ENCODE results near the gene RIPPLY3. TPM values are rescaled to one million over a fixed set of nuclear protein-coding genes. Genes with fewer than 3 reads are reported as not detected.

RIPPLY3 gene
- total RNA-seq, 3 donors from 2014 or later (not counting 1 experiment from before 2014, with no cell fraction given), result not detected

DNA sequence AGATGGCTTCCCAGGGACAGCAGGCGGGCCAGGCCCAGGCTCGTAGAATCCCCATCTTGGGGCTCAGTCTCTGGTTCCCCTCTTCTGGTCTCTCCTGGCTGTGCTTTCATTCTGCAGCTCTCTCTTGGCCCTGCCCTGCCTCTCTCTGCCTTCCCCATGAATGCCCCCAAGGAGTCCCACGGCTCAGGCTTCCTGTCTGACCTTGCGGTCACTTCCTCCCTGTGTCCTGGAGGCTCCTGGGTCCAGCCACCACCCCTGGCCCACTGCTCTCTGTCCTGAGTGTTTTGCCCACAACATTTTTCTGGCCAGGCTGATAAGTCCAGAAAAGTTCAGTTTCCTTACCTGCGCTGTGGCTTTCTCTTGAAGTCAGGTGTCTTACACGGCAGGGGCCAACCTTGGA, 37.3 kb downstream of the RIPPLY3 start:
- no peaks in the 10 kb centered on the region for H3K27me3 ChIP-seq (ENCODE audit: control insufficient read depth, insufficient read depth, low read length)
- peaks cover 12 to 14% of the 10 kb centered on the region in 2 donors for H3K4me1 Mint-ChIP-seq
- WGBS (ENCODE audit: insufficient coverage), result 81% methylated on average over 6 of the region's 6 CpGs
- no peak overlapping the region for H3K4me3 Mint-ChIP-seq
- no peak overlapping the region for H3K27ac Mint-ChIP-seq
- ATAC-seq (no peak), DNase-seq (no peak)
- H3K4me3 ChIP-seq (ENCODE audit: low read length), result no peak overlapping the region
- no peaks in the 10 kb centered on the region for H3K36me3 Mint-ChIP-seq
- intact Hi-C loops (cut with micrococcal nuclease), result no loop called here
- no peaks in the 10 kb centered on the region for H3K9me3 Mint-ChIP-seq
- H3K27ac ChIP-seq (ENCODE audit: low read length), result no peak overlapping the region
- H3K27me3 Mint-ChIP-seq (ENCODE audit: low read depth in 2 of 2), result peaks cover 6 to 7% of the 10 kb centered on the region in 2 donors
- no peaks in the 10 kb centered on the region for H3K9me3 ChIP-seq (ENCODE audit: control insufficient read depth, insufficient read depth, low read length)
- H3K4me1 ChIP-seq (ENCODE audit: control insufficient read depth, insufficient read depth, low read length), result peaks cover 10% of the 10 kb centered on the region
- TF ChIP-seq, protein P1, sequence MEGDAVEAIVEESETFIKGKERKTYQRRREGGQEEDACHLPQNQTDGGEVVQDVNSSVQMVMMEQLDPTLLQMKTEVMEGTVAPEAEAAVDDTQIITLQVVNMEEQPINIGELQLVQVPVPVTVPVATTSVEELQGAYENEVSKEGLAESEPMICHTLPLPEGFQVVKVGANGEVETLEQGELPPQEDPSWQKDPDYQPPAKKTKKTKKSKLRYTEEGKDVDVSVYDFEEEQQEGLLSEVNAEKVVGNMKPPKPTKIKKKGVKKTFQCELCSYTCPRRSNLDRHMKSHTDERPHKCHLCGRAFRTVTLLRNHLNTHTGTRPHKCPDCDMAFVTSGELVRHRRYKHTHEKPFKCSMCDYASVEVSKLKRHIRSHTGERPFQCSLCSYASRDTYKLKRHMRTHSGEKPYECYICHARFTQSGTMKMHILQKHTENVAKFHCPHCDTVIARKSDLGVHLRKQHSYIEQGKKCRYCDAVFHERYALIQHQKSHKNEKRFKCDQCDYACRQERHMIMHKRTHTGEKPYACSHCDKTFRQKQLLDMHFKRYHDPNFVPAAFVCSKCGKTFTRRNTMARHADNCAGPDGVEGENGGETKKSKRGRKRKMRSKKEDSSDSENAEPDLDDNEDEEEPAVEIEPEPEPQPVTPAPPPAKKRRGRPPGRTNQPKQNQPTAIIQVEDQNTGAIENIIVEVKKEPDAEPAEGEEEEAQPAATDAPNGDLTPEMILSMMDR (IDR thresholded peaks at IDR 0.05), result no peak
- no peaks in the 10 kb centered on the region for H3K36me3 ChIP-seq (ENCODE audit: control insufficient read depth, insufficient read depth, low read length)

DNA sequence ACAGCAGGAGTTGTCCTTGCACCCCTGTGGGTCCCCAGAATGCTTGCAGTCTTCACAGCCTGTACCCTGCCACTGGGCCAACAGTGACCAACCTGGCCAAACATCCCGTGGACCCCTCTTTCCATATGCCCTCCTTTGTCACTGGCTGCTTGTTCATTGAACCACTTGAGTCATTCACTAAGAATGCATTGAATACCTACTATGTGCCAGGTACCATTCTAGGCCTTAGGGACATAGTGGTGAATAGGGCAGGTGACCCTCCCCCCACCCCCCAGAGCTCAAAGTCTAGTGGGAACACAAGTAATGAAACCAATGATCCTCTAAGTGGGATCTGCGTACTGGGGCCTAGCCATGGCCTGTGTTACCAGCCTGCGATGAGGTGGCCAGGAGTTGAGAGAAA, 38.1 kb downstream of the RIPPLY3 start:
- H3K36me3 Mint-ChIP-seq, result no peaks in the 10 kb centered on the region
- no peak overlapping the region for H3K4me3 Mint-ChIP-seq
- Histone ChIP-seq H3K27me3 (ENCODE audit: control insufficient read depth, insufficient read depth, low read length) (no peaks in the 10 kb centered on the region), H3K4me1 (ENCODE audit: control insufficient read depth, insufficient read depth, low read length) (peaks cover 10% of the 10 kb centered on the region), H3K27ac (ENCODE audit: low read length) (no peak overlapping the region), H3K9me3 (ENCODE audit: control insufficient read depth, insufficient read depth, low read length) (no peaks in the 10 kb centered on the region), H3K36me3 (ENCODE audit: control insufficient read depth, insufficient read depth, low read length) (no peaks in the 10 kb centered on the region), H3K4me3 (ENCODE audit: low read length) (no peak overlapping the region)
- H3K27me3 Mint-ChIP-seq (ENCODE audit: low read depth in 2 of 2), result peaks cover 7 to 9% of the 10 kb centered on the region in 2 donors
- no peak for ATAC-seq
- TF ChIP-seq, protein P1 (IDR thresholded peaks at IDR 0.05), result no peak
- H3K4me1 Mint-ChIP-seq, result peaks cover 12 to 14% of the 10 kb centered on the region in 2 donors
- no peak for DNase-seq
- intact Hi-C loops (cut with micrococcal nuclease), result no loop called here
- H3K27ac Mint-ChIP-seq, result no peak overlapping the region
- no peaks in the 10 kb centered on the region for H3K9me3 Mint-ChIP-seq
- WGBS (ENCODE audit: insufficient coverage), result 100% methylated on average over 3 of the region's 3 CpGs

DNA sequence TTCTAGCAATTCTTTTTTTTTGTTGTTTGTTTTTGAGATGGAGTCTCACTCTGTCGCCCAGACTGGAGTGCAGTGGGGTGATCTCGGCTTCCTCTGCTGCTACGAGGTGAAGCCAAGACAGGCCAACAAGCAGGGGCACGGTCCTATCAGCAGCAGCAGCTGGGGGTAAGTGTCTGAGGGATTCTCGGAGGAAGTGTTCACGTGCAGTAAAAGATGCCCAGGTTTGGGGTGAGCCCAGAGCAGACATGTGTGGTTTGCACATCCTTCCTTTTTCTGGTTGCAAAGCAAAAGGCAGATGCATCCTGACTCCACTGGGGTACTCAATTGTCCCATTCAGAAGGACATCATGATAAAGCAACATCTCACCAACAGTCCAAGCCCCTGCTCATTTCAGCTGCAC, 38.6 kb downstream of the RIPPLY3 start:
- intact Hi-C loops (cut with micrococcal nuclease), result no loop called here
- no peak overlapping the region for H3K4me3 ChIP-seq (ENCODE audit: low read length)
- H3K9me3 ChIP-seq (ENCODE audit: control insufficient read depth, insufficient read depth, low read length), result no peaks in the 10 kb centered on the region
- no peak overlapping the region for H3K27ac ChIP-seq (ENCODE audit: low read length)
- H3K4me1 ChIP-seq (ENCODE audit: control insufficient read depth, insufficient read depth, low read length), result peaks cover 10% of the 10 kb centered on the region
- 0% methylated on average over 6 of the region's 6 CpGs for WGBS (ENCODE audit: insufficient coverage)
- H3K27me3 ChIP-seq (ENCODE audit: control insufficient read depth, insufficient read depth, low read length), result no peaks in the 10 kb centered on the region
- Mint-ChIP-seq H3K9me3 (no peaks in the 10 kb centered on the region), H3K27ac (no peak overlapping the region), H3K4me3 (no peak overlapping the region), H3K36me3 (no peaks in the 10 kb centered on the region), H3K4me1 (peaks cover 12 to 14% of the 10 kb centered on the region in 2 donors), H3K27me3 (ENCODE audit: low read depth in 2 of 2) (peaks cover 2 to 9% of the 10 kb centered on the region in 2 donors)
- ATAC-seq (peak in 2 of 3 donors; percentile 49 to 79), DNase-seq (peak in 1 of 2 donors; percentile 36)
- H3K36me3 ChIP-seq (ENCODE audit: control insufficient read depth, insufficient read depth, low read length), result no peaks in the 10 kb centered on the region
- TF ChIP-seq, protein P1 (IDR thresholded peaks at IDR 0.05), result no peak

DNA sequence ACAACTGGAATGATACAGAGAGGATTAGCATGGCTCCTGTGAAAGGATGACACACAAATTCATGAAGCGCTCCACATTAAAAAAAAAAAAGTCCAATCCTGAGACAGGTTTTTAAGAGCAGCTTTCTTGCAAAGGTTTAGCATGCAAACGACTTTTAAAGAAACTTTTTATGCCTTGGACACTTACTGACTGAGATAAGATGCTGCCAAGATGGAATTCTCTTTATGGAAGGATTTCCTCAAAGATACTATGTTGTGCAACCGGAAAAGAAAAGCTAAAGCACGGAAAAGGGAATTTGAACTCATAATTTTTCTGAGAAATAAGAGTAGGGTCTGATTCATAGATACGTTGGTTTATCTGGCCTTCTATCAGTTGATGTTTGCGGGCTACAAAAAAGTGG, 39.1 kb downstream of the RIPPLY3 start:
- H3K4me3 Mint-ChIP-seq, result no peak overlapping the region
- H3K9me3 ChIP-seq (ENCODE audit: control insufficient read depth, insufficient read depth, low read length), result no peaks in the 10 kb centered on the region
- TF ChIP-seq, protein P1 (IDR thresholded peaks at IDR 0.05), result no peak
- H3K36me3 Mint-ChIP-seq, result no peaks in the 10 kb centered on the region
- 80% methylated on average over 6 of the region's 6 CpGs for WGBS (ENCODE audit: insufficient coverage)
- no peaks in the 10 kb centered on the region for H3K9me3 Mint-ChIP-seq
- H3K27ac ChIP-seq (ENCODE audit: low read length), result no peak overlapping the region
- intact Hi-C loops (cut with micrococcal nuclease), result no loop called here
- peaks cover 10% of the 10 kb centered on the region for H3K4me1 ChIP-seq (ENCODE audit: control insufficient read depth, insufficient read depth, low read length)
- ATAC-seq (no peak), DNase-seq (no peak)
- no peaks in the 10 kb centered on the region for H3K36me3 ChIP-seq (ENCODE audit: control insufficient read depth, insufficient read depth, low read length)
- H3K27me3 Mint-ChIP-seq (ENCODE audit: low read depth in 2 of 2), result peaks cover 0 to 9% of the 10 kb centered on the region in 2 donors
- no peak overlapping the region for H3K27ac Mint-ChIP-seq
- H3K4me1 Mint-ChIP-seq, result peaks cover 12 to 14% of the 10 kb centered on the region in 2 donors
- no peak overlapping the region for H3K4me3 ChIP-seq (ENCODE audit: low read length)
- H3K27me3 ChIP-seq (ENCODE audit: control insufficient read depth, insufficient read depth, low read length), result no peaks in the 10 kb centered on the region

Data from natural killer cell (primary cell).